ENCODE data around the gene MYO16. TPM values are rescaled to one million over a fixed set of nuclear protein-coding genes. Genes with fewer than 3 reads are reported as not detected.
"Not testable (repeated sequence)": the region's sequence is repeated elsewhere in the genome, so short reads cannot be mapped to it uniquely, and the experiment has no call there.

MYO16 gene
- total and polyA plus RNA-seq, 2 experiments from 2014 or later: 0.13 to 0.23 TPM

DNA sequence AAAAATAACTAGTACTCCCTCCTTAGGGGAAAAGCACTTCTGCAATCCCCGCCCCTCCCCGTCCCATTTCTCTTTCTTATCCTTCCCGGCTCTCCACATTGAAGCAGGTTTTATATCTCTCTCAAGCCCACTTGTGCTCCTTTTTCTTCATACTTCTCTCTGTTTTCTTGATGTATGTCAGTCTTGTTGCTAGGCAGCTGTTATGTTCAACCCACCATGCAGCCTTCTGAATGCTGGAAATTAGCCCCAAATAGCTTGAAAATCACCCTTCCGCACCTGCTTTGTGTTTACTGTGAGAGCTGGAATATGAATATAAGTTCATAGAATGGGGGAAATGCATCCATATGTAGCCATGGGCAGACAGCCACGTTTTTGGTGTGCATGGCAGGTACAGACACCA lies 461.4 kb downstream of the MYO16 start:
- Histone ChIP-seq H3K79me2 (no peaks in the 10 kb centered on the region), H3K4me1 (ENCODE audit: insufficient read depth) (no peaks in the 10 kb centered on the region), H3K9me3 (ENCODE audit: low read depth) (no peaks in the 10 kb centered on the region), H4K20me1 (ENCODE audit: insufficient read depth, poor library complexity, severe bottlenecking) (no peaks in the 10 kb centered on the region), H3K27ac (no peak overlapping the region), H2AFZ (no peak overlapping the region), H3K36me3 (replicated peaks; ENCODE audit: insufficient read depth, low read depth) (no peaks in the 10 kb centered on the region), H3K9me2 (replicated peaks; ENCODE audit: insufficient read depth) (no peaks in the 10 kb centered on the region), H3K4me2 (no peak overlapping the region), H3K27me3 (no peaks in the 10 kb centered on the region), H3K4me3 (no peak overlapping the region)
- WGBS (ENCODE audit: low lambda C conversion rate, missing lambda C conversion rate): 82% methylated on average over 5 of the region's 5 CpGs
- TF ChIP-seq EZH2 (IDR thresholded peaks at IDR 0.05; ENCODE audit: borderline replicate concordance) (no peak), EZH2phosphoT487 (IDR thresholded peaks at IDR 0.05; ENCODE audit: low read depth, severe bottlenecking, unreplicated experiment) (no peak)
- TF ChIP-seq, protein P1, sequence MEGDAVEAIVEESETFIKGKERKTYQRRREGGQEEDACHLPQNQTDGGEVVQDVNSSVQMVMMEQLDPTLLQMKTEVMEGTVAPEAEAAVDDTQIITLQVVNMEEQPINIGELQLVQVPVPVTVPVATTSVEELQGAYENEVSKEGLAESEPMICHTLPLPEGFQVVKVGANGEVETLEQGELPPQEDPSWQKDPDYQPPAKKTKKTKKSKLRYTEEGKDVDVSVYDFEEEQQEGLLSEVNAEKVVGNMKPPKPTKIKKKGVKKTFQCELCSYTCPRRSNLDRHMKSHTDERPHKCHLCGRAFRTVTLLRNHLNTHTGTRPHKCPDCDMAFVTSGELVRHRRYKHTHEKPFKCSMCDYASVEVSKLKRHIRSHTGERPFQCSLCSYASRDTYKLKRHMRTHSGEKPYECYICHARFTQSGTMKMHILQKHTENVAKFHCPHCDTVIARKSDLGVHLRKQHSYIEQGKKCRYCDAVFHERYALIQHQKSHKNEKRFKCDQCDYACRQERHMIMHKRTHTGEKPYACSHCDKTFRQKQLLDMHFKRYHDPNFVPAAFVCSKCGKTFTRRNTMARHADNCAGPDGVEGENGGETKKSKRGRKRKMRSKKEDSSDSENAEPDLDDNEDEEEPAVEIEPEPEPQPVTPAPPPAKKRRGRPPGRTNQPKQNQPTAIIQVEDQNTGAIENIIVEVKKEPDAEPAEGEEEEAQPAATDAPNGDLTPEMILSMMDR (IDR thresholded peaks at IDR 0.05; ENCODE audit: poor library complexity): no peak
- DNase-seq (ENCODE audit: low spot score): no peak

DNA sequence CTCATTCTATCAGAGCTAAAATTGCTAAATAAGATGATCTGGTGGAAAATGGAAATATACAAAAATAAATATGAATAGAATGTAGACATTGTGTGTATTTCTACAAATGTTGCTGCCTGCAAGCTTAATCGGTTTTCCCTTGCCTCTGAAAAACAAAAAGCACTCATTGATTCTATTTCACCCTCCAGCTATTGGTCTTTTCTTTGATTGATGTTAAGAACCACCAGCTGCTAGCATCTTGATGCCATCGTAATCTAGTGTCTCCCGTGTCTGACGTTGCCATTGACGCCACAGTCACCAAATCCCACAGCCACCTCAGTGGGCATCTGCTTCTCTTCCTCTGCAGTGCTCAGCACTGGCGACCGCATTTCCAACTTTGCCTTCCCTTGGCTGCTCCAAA lies 461.8 kb downstream of the MYO16 start:
- no peaks in the 10 kb centered on the region for H3K36me3 ChIP-seq (replicated peaks; ENCODE audit: insufficient read depth, low read depth)
- no peak overlapping the region for H3K4me3 ChIP-seq
- no peak overlapping the region for H3K27ac ChIP-seq
- no peak overlapping the region for H2AFZ ChIP-seq
- no peaks in the 10 kb centered on the region for H3K9me2 ChIP-seq (replicated peaks; ENCODE audit: insufficient read depth)
- no peaks in the 10 kb centered on the region for H4K20me1 ChIP-seq (ENCODE audit: insufficient read depth, poor library complexity, severe bottlenecking)
- DNase-seq (ENCODE audit: low spot score): no peak
- TF ChIP-seq, protein P1 (IDR thresholded peaks at IDR 0.05; ENCODE audit: poor library complexity): no peak
- TF ChIP-seq EZH2 (IDR thresholded peaks at IDR 0.05; ENCODE audit: borderline replicate concordance) (no peak), EZH2phosphoT487 (IDR thresholded peaks at IDR 0.05; ENCODE audit: low read depth, severe bottlenecking, unreplicated experiment) (no peak)
- H3K27me3 ChIP-seq: no peaks in the 10 kb centered on the region
- H3K9me3 ChIP-seq (ENCODE audit: low read depth): no peaks in the 10 kb centered on the region
- WGBS (ENCODE audit: low lambda C conversion rate, missing lambda C conversion rate): 89% methylated on average over 7 of the region's 7 CpGs
- H3K4me2 ChIP-seq: no peak overlapping the region
- no peaks in the 10 kb centered on the region for H3K4me1 ChIP-seq (ENCODE audit: insufficient read depth)
- H3K79me2 ChIP-seq: no peaks in the 10 kb centered on the region

DNA sequence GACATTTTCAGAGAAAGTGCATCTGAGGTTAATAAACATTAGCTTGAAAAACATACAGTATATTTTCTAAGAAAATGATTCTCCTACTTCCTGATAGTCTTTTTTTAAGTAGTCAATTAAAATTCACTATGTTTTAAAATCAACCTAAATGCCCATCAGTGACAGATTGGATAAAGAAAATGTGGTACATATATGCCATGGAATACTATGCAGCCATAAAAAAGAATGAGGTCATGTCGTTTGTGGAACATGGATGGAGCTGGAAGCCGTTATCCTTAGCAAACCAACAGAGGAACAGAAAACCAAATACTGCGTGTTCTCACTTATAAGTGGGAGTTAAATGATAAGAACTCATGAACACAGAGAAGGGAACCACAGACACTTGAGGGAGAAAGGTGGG lies 462.8 kb downstream of the MYO16 start:
- H3K4me3 ChIP-seq; H3K36me3 ChIP-seq (replicated peaks; ENCODE audit: insufficient read depth, low read depth); H3K4me2 ChIP-seq; H3K79me2 ChIP-seq; H3K27me3 ChIP-seq; H3K9me3 ChIP-seq (ENCODE audit: low read depth); H3K4me1 ChIP-seq (ENCODE audit: insufficient read depth); H4K20me1 ChIP-seq (ENCODE audit: insufficient read depth, poor library complexity, severe bottlenecking); H3K9me2 ChIP-seq (replicated peaks; ENCODE audit: insufficient read depth); DNase-seq (ENCODE audit: low spot score); H2AFZ ChIP-seq; H3K27ac ChIP-seq: not testable (repeated sequence)
- WGBS (ENCODE audit: low lambda C conversion rate, missing lambda C conversion rate): 90% methylated on average over 3 of the region's 3 CpGs

DNA sequence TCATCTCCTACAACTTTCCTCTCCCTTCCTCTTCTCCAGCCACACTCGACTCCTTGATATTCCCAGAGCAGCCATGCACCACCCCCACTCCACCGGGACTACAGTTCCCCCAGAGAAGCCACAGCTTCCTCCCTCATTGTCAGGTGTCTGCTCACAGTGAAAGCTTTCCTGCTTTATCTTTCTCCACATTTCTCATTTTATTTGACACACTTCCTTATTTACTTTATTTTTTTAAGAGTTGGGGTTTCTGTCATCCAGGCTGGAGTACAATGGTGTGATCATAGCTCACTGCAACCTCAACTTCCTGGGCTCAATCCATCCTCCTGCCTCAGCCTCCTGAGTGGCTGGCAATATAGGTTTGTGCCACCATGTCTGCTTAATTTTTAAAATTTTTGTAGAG lies 464.6 kb downstream of the MYO16 start:
- TF ChIP-seq EZH2 (IDR thresholded peaks at IDR 0.05; ENCODE audit: borderline replicate concordance): no peak
- TF ChIP-seq, protein P1 (IDR thresholded peaks at IDR 0.05; ENCODE audit: poor library complexity): no peak
- TF ChIP-seq EZH2phosphoT487 (IDR thresholded peaks at IDR 0.05; ENCODE audit: low read depth, severe bottlenecking, unreplicated experiment): no peak
- Histone ChIP-seq H4K20me1 (ENCODE audit: insufficient read depth, poor library complexity, severe bottlenecking) (no peaks in the 10 kb centered on the region), H3K79me2 (no peaks in the 10 kb centered on the region), H3K9me2 (replicated peaks; ENCODE audit: insufficient read depth) (no peaks in the 10 kb centered on the region), H3K9me3 (ENCODE audit: low read depth) (no peaks in the 10 kb centered on the region), H3K36me3 (replicated peaks; ENCODE audit: insufficient read depth, low read depth) (no peaks in the 10 kb centered on the region), H2AFZ (no peak overlapping the region), H3K27me3 (no peaks in the 10 kb centered on the region), H3K4me2 (no peak overlapping the region), H3K4me3 (no peak overlapping the region), H3K27ac (no peak overlapping the region), H3K4me1 (ENCODE audit: insufficient read depth) (no peaks in the 10 kb centered on the region)
- no peak for DNase-seq (ENCODE audit: low spot score)
- 90% methylated on average over 2 of the region's 2 CpGs for WGBS (ENCODE audit: low lambda C conversion rate, missing lambda C conversion rate)

Measured in hepatocyte (in vitro differentiated cells).